Ecto neural progenitor cell (in vitro differentiated cells): ENCODE data around the gene AFF1.
"Not testable (repeated sequence)": the region's sequence is repeated elsewhere in the genome, so short reads cannot be mapped to it uniquely, and the experiment has no call there.

Experiments used
- DNase-seq: peaks from one replicate; pipeline ENCODE4 v3.0.0-alpha.2; 2018; ENCODE audit warnings: low spot score

The AFF1 gene

DNA sequence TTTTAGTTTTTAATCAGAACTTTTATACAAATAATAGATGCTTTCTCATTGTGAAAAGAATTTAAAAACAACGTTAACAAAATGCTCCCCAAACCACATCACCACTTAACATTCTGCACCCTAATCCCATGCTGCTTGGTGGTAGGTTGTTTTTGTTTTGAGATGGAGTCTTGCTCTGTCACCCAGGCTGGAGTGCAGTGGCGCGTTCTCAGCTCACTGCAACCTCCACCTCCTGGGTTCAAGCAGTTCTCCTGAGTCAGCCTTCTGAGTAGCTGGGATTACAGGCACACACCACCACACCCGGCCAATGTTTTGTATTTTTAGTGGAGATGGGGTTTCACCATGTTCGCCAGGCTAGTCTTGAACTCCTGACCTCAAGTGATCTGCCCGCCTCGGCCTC lies 102.4 kb downstream of the AFF1 start:
- DNase-seq: not testable (repeated sequence)

DNA sequence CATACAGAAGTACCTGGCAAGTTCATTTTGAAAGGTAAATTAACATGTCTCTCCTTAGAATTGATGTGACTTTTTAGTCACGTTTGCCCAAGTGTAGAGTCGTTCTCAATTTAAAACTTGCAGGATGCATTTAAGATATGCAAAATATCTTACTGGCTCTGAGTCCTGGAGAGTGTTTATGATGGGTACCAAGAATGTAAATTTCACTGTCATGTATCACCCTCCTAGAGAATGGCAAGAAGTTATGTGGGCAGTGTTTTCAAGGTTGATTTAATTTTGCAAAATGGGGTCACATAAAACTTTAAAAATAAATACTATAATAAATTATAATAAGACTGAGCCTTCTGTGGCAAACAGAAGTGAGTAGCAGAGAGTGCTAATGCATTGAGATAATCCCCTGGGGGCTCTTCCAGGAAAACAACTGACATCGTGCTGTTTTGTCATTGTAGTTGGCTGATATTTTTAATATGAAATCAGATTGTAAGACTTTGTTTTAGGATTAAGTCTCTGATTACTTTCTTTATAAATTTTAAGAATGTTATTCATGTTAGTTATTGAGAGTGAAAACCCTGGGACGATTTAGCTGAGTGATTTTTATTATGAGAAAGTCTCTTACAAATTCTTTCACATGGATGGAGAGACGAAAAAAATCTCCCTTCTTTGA lies 103.0 kb downstream of the AFF1 start:
- DNase-seq: no peak

DNA sequence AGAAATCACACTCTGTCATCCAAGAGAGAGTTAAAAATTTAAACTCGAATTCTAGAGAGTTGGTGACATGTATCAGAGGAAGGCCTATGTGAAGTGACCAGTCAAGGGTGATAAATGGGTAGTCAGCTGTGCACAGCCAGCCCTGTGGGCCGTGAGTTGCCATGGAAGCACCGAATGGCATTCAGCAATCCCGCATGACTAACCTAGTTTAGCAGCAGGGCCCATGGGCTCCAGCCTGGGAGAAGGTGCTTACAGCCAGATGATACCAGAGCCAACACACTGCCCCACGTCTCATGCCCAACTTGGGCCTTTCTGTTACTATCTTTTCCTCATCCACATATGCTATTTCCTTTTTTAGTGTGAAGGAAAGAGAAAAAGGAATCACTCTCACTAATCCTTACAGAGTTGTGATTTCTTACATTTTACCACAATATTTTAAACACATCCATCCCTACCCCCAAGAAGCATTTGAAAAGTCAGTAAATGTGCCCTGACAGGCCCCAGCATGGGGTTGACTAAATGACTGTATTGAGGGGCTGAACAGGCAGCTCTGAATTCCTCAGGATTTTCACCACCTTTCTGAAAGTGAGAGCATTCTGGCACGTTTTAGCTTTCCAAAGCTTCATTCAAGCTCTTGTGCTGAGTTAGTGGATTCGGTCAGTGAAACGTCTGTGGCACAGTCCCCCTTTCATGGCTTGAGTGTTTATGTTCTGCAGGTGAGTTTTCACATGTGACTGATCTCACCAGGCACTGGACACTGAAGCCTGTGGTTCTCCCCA lies 104.2 kb downstream of the AFF1 start:
- peak; percentile 93 for DNase-seq

DNA sequence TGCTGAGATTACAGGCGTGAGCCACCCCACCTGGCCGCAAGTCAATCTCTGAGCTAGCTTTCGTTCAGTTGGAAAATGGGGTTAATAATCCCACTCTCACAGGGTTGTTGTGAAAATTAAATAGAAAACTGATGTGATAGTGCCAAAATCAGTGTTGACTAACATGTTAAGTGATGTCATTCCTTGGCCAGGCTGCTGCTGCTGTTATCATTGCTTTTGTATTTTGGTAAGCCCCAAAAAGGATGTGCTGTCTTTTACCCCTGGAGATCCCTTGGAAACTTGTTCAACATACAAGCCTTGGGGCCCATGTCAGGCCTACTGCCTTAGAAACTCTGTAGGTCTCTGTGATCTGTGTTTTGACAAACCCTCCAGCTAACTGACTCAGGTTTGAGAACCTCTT lies 106.3 kb downstream of the AFF1 start:
- no peak for DNase-seq

DNA sequence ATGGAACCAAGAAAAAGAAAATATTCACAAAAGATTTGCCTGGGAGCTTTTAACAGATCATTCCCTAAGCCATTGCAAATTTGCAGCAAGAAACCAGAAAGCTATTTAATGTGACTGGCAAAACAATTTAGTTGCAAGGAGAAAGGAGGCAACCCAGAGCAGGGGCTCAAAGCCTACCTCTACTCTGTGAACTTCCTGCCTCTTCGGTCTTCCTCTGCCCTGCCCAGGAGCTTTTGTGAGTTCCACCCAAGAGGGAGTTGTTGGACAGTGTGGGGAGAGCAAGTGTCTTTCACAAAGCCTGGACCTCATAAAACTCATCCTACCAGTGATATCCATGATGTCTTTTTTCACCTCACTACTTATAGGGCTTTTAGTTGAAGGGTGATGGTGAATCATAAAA lies 107.4 kb downstream of the AFF1 start:
- DNase-seq: no peak

DNA sequence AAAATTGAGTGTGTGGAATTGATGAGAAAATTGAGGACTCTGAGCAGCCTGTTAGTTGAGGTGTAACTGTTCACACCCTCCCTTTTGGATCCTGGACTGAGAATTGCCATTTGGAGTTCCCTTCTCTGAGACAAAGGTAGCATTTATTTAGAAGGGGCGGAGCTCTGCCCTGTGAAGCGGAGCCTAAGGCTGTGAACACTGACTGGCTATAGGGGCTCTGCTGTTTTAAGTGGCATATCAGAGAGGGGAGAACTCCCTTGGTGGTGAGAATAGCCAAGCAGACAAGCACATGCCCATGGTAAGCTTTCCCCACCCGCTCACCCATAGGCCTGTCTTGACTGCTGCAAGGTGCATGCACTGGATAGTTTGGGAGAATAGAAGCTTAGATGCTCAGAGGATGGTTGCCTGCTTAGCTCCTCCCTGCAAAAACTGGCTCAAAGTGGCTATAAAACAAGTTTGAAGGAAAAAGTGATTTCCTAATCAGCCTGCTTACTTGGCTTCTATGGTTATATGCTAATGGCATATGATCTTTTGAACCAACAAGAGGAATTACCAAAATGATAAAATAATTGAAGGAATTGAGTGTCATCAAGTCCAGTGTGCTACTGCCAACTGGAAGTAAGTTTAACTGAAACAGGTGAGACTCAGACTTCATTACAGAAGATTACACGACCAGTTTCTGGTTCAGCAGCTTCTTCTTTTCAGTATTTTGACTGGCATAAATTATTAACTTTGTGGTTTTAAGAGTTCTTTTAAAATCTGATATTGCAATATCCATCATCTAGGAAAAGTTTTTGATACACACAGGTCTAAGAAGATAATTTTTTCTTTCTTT lies 108.4 kb downstream of the AFF1 start:
- DNase-seq: no peak

DNA sequence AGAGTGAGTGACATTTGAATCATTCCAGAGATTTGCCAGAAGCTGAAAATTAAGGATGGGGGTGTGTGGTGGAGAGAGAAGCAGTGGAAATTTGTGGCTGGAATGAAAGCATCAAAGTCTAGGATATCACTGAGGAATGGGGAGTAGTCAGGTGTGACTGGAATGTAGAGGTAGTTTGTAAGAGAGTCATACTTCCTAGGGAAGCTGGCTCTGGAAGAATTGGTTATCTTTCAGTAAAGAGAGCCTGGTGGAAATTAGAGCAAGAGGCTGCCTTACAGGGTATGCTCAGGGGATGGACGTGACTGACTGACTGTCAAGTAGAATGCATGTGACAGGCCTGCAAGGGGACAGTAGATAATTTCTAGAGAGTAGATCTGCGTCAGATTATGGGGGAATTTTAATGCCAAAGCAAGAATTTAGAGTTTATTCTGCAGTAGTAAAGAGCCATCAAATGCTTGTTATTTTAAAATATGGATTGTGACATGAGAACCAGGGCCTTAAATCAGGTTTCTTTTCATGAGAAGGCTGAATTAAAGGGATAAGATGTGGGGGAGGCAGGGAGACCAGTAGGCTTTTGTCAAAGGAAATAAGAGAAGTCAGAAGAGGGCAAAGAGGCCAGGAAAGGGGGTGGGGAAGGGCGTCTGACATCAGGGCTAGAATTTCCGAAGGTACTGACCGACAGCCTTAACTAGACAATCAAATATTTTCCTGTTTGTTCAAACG lies 109.9 kb downstream of the AFF1 start:
- DNase-seq: no peak

DNA sequence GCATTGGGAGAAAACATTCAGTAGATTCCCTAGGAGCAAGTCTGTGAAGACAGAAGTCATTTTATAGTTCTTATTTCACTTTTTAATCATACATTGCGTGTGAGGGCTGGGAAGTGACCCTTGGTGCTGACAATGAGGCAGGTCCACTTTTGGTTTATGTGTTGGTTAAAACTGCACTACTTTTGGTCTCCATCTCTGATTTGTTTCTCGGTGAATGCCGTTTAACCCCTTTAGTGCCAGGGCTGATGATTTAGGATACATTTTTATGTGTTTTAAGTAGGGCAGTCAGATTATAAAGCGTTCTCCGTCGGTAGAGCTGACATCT lies 110.4 kb downstream of the AFF1 start:
- DNase-seq: no peak

DNA sequence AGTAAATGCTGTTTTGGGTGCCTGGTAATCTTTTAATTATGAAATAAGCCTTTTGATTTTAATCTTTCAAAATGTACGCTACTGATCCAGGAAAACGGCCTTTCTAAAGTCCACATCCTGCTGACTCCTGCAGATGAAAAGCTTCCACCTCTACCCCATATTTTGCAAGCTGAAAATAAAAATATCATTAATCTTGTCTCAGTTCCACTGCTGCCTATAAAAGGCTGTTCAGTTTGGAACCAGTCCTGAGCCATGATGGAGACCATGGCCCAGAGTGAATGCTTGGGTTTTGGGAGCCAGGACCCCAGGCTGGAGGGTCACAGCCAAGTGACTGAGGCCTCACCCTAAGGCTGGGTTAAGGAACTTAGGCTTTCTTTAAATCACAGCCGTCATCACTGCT lies 110.8 kb downstream of the AFF1 start:
- DNase-seq: no peak

DNA sequence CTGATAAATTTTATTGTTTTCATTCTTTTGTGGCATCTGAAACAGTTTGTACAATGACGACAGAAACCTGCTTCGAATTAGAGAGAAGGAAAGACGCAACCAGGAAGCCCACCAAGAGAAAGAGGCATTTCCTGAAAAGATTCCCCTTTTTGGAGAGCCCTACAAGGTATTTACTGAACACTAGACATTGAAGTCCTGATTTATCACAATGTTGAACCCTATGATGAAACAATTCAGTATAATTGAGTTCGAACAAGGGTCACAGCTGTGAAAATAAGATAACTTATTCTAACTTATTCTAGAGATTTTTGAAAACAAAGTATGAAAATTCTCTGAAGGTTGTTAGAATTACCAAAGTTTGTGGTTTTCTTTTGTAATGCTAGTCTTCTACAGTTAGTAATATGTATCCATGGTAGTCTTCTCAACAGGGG lies 111.3 kb downstream of the AFF1 start:
- no peak for DNase-seq

DNA sequence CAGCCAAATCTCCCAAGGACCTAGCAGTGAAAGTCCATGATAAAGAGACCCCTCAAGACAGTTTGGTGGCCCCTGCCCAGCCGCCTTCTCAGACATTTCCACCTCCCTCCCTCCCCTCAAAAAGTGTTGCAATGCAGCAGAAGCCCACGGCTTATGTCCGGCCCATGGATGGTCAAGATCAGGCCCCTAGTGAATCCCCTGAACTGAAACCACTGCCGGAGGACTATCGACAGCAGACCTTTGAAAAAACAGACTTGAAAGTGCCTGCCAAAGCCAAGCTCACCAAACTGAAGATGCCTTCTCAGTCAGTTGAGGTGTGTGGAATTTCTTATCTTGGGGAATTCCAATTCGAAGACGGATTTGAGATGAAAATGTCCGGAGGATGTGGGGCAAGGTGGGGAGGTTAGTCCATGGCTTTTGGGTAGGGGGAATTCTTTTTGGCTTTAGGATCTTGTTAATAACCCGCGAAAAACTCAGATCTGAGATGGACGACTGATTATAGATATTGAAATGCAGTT lies 112.5 kb downstream of the AFF1 start:
- DNase-seq: no peak

DNA sequence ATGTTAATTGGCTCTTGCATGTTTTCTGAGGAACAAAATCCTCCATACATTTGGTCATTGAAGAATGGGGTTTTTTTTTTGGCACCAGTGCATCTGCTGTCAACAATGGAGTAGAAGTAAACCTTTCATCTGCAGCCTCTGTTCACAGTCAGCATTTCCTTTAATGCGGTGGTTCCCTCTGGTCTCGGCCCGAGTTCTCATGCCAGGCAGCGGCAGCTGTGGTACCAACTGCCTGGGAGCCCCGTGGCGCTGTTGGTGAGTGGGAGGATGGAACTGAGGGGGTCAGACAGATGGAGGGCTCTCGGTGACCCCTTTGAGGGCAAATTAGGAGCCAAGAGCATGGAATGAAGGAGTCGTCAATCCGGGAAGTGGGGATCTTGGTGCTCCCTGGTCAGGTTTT lies 114.7 kb downstream of the AFF1 start:
- no peak for DNase-seq

DNA sequence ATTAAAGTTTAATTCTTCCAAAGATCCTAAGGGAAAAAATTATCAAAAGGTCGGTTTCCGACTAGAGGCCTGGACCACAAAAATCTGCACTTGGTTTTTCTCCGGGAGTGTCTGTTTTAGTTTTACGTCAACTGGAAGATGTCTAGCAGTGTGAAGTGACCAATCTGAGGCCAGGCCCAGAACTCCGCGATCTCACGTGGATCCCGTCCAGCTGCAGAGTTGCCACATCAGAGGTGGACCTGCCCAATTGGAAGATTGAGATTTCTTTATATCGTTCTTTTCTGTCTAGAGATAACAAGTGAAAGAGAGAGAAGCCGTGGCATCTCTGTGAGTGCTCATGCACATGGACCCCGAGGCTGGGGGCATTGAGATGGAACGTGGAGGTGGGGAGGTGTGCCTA lies 115.8 kb downstream of the AFF1 start:
- no peak for DNase-seq

DNA sequence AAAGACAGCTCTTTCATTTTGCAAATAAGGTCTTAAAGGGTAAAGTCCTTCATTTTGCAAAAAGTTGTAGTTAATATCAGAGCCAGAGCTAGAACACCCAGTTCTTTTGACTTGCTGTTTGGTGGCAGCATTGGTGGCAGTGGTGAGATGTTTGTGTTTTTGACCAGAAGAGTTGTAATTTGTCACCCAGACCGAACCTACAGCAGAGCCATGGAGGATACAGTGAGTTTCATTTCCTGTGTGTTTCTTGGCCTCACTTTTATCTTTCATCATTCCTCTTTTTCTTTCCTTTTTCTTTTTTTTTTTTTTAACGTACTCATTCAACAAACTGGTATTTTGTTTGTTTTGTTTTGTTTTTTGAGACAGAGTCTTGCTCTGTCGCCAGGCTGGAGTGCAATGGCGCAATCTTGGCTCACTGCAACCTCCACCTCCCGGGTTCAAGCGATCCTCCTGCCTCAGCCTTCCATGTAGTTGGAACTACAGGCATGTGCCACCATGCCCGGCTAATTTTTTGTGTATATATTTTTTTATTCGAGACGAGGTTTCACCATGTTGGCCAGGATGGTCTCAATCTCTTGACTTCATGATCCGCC lies 116.4 kb downstream of the AFF1 start:
- DNase-seq: no peak

DNA sequence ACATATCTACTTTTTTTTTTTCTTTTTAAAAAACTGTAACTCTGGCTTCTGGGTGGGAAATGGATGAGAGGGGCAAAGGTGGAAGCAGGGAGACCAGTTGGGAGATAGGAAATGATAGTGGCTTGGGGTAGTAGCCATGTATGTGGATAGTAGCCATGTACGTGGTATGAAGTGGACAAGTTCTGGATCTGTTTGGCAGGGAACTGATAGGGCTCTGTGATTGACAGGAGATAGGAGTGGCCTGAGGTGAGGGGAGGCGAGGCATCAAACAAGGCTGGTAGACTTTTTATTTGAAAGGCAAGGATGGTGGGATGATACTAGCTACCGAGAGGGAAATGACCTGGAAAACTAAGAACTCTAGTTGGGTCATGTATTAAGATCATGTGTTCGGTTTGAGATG lies 117.8 kb downstream of the AFF1 start:
- DNase-seq: no peak

DNA sequence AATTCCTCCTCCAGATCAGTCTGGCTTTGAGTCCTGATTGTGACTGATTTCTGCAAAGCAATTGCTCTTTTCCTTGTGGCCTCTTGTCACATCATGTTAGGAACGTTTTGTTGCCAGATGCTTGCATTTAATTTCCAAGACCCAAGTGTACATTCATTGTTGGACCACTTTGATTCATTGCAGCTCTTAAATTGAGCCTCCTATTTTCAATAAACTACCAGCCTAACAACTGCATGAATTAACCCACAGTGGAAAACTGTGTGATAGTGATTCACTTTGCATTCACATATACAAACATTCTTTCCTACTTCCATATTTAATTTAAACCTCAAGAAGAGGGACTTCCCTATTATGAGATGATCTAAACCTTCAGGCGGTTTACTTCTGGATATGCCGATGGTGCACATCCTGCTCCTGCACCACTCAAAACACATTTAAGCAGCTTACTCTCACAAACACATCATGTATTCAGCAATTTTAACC lies 118.4 kb downstream of the AFF1 start:
- no peak for DNase-seq

DNA sequence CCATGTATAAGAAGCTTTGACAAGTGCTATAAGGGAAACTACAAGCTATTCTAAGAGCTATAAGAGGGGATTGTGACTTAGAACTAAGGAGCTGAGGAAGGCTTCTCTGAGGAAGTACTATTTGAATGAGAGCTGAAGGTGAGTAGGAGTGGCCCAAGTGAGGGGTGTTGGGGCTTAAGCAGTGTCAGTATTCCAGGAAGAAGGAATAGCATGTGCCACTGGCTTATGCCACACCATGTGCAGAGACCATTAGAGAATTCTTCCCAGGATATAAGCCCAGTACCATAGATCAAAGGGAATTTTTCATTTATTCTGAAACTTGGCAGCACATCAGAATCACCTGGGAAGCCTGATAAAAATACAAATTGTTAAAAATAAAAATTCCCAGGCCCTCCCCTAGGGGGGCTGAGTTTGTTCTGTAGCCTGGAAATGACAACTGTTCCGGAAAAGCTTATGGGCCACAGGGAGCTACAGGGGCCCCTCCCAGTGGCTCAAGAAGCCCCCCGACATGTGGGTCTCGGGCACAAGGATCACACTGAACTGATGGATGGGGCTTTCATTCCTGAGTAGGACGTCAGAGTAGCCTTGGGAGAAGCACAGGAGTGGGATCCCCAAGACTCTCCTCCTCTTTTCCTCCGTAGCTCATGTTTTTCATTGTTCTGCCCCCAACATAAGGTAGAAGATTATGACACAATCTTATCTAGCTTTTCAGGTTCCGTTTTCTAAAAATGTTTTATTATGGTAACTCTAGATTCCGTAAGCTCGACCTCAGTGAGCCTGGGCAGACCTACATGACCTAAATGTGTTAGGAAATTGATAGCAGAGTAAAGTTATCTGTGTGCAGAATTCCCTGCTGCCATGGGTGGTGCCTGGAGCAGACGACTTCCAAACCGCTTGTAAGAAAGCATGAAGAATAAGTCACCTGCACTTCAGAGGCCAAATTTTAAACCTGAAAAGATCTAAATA lies 119.3 kb downstream of the AFF1 start:
- DNase-seq: no peak

DNA sequence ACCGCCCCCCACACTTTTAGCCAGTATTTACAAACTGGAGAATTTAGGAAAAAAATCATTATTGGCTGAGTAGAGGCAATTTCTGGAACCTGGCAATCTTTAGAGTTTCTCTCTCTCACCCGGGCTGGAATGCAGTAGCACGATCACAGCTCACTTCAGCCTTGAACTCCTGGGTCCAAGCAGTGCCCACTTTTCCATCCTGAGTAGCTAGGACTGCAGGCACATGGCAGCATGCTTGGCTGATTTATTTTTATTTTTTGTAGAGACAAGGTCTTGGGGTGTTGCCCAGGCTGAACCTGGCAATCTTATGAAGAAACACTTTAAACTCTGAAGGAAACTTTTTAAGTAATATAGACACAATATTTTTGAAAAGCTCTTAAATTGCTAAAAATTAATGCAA lies 120.1 kb downstream of the AFF1 start:
- no peak for DNase-seq

DNA sequence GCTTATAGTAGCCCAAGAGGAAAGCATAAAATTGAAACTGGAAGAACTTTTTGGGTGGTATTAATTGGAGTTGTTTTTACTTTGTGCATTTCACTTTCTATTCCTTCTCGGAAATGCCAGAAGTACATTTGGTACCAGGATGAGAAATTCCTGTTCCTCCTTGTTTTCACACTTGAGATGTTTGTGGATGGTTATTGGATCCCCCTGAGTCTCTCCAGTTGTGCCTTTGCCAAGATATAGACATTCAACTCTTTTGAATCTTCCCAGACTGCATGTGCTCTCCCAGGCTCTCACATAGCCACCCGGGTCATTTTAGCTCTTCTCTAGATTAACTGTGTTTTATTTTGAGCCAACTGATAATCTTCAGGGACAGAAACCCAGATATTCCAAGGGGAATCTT lies 120.5 kb downstream of the AFF1 start:
- no peak for DNase-seq

DNA sequence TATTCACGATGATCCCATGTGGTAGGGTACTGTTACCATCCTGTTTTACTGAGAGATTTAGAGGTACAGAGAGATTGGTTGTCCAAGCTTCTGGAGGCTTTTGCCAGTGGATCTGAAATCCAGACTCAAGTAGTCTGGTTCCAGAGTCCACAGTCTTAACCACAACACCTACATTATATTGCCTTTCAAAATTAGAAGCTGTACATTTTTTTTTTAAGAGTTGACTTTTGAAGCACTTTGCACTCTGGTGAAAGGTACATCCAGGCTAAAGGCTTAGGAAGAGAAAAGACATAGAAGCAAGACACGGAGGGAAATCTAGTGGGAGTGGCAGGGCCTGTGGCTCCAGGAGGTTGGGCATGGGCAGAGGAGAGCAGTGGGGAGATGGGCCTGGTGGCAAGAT lies 122.1 kb downstream of the AFF1 start:
- no peak for DNase-seq
